Measurements from ENCODE around the gene XYLT2.

The XYLT2 gene

GRCh38 chr17:50348522-50349242 is 2.8 kb downstream of the XYLT2 start:
- no peak for DNase-seq (ENCODE audit: low spot score)

- DNase-seq (ENCODE audit: low spot score), result no peak
Measured at GRCh38 chr17:50349243-50349600, 3.3 kb downstream of the XYLT2 start.

- no peak for DNase-seq (ENCODE audit: low spot score)
Measured at GRCh38 chr17:50350733-50351132, 4.8 kb downstream of the XYLT2 start.

GRCh38 chr17:50352072-50352692 is 6.3 kb downstream of the XYLT2 start:
- DNase-seq (ENCODE audit: low spot score), result no peak

GRCh38 chr17:50352693-50353599 is 7.0 kb downstream of the XYLT2 start:
- no peak for DNase-seq (ENCODE audit: low spot score)

GRCh38 chr17:50353600-50354195 is 7.8 kb downstream of the XYLT2 start:
- DNase-seq (ENCODE audit: low spot score), result no peak

GRCh38 chr17:50354198-50354597 is 8.3 kb downstream of the XYLT2 start:
- DNase-seq (ENCODE audit: low spot score), result no peak

- no peak for DNase-seq (ENCODE audit: low spot score)
Measured at GRCh38 chr17:50354776-50355175, 8.8 kb downstream of the XYLT2 start.

- DNase-seq (ENCODE audit: low spot score), result no peak
Measured at GRCh38 chr17:50355336-50355700, 9.4 kb downstream of the XYLT2 start.

GRCh38 chr17:50355701-50356341 is 9.9 kb downstream of the XYLT2 start:
- DNase-seq (ENCODE audit: low spot score), result no peak

GRCh38 chr17:50356418-50356817 is 10.5 kb downstream of the XYLT2 start:
- no peak for DNase-seq (ENCODE audit: low spot score)

GRCh38 chr17:50356892-50357510 is 11.1 kb downstream of the XYLT2 start:
- DNase-seq (ENCODE audit: low spot score), result no peak

- no peak for DNase-seq (ENCODE audit: low spot score)
Measured at GRCh38 chr17:50358177-50358576, 12.3 kb downstream of the XYLT2 start.

- DNase-seq (ENCODE audit: low spot score), result no peak
Measured at GRCh38 chr17:50359005-50359699, 13.2 kb downstream of the XYLT2 start.

GRCh38 chr17:50359998-50360461 is 14.1 kb downstream of the XYLT2 start:
- DNase-seq (ENCODE audit: low spot score), result no peak

GRCh38 chr17:50360486-50361115 is 14.7 kb downstream of the XYLT2 start:
- no peak for DNase-seq (ENCODE audit: low spot score)

- peak; percentile 67 for DNase-seq (ENCODE audit: low spot score)
Measured at GRCh38 chr17:50361561-50362480, 15.9 kb downstream of the XYLT2 start.

GRCh38 chr17:50362661-50363060 is 16.7 kb downstream of the XYLT2 start:
- DNase-seq (ENCODE audit: low spot score), result no peak
